GM18858 (cell line): ENCODE measurements around the gene KCTD16.

Source experiments
- ATAC-seq: cut with Tn5 transposase; IDR thresholded peaks from one replicate; pipeline ENCODE4 v1.9.1; 2021; ENCODE audit not compliant: unreplicated experiment

KCTD16 gene

DNA sequence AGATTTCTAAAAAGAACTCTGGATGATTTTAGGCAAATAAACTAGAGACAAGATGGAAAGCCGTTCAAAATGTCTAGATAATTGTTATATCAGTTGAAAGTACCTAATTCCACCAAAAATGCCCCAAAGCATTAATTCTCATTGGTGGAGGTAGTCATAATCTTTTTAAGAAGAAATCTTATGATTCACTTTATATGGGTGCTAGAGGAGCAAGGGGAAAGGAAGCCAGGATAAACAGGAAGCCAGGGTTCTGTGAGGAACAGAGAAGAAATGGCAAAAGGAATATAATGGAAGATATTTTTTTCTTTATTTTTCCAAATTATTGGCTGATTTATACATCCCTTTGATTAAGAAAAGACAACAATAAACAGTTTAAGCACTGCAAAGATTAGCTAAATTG, 8.0 kb upstream of the KCTD16 start:
- ATAC-seq: no peak

DNA sequence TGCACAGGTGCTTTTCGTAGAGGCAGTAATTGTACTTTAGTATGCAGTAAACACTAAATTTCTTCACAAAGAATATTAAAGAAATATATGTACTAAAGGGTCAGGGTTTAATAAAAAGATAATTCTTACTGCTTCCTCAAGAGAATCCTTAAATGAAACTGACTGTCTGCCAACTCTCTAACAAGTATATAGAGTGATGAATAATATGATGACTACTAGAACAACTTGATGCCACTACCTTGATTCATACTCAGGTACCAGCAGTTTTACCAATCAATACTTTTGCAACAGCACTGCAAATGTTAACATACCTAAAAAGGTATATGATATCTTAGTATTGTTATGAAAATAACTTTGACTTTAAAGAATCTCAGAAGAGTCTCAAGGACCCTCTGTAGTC, 4.0 kb upstream of the KCTD16 start:
- ATAC-seq: no peak

DNA sequence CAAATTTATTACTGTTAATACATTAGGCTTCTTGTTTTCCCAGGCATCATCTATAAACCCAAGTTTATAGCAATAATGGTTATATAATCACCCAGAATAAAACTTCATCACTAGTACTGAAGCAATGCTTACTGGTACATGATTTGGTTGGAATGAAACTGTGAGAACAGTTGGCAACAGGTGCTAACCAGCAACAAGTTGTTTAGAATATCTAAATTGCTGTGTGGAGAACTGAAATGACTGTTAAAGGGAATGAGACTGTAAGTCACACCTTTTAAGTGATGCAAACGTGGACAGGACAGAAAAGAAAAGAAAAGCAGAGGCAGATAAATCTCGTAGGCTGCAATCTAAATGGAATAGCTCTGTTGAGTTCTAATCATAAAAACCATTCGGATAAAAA, 2.7 kb upstream of the KCTD16 start:
- ATAC-seq: no peak

DNA sequence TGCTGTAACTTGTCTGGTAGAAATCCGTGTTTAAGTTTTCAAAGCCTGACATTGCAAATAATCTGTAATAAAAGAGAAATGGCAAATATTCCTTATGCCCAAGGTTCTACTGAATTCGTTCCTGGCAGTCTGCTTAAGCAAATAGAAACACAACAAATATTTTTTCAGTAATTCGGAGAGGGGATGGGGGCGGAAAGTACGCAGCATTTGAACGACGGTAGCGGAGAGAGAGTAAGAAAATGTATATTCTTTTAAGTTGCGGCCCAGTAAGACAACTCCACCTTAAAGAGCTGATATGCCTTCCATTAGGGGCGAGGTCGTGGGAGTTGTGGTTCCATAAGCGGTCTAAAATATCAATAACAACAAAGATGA, 783 bp upstream of the KCTD16 start:
- ATAC-seq: no peak

DNA sequence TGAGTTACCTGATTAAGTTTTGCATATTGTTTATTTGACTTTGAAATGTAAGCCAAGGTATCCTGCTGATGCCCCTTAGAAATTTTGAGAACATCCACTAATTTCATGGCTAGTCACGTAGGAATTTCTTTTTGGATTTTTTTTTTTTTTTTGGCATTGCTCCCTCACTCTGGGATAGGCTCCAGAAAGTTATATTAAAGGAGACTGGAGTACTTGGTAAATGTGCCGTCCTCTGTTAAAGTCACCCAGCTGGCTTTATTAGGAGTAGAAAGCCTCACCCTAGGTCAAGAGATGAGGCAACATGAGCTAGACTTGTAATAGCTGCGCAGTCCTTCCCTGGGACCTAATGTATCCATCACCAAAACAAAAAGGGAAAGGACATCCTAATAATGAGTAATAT, 3.1 kb downstream of the KCTD16 start:
- no peak for ATAC-seq

DNA sequence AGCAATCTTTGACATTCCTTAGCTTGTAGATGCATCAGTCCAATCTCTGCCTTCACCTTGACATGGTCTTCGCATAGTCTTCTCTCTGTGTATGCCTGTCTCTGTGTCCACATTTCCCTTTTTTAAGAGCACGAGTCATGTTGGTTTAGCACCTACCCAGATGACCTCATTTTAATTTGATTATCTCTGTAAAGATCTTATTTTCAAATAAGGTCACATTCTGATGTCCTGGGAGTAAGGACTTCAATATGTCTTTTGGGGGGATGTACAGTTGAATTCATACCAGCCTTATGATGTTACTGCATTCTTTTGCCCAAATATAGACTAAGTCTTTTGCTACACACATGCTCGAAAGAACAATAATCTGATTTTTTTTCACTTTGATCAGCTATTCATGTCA, 6.9 kb downstream of the KCTD16 start:
- no peak for ATAC-seq

DNA sequence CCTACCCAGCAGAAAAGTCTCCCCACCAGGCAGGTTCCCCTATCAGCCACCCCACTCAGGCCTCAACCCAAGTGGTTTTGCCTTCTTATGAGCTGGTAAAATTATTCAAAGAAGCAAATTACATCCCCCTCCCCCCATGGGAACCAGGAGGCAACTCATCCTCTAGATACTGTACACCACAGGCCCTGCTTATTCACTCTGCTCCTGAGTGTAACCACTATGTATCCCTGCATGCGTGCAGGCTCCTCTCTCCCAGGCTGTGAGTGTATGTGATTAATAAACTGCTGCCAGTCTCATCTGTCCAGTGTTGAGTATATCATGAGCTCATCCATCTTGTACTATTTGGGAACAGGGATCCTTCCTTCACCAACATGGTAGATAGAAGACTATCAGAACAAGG, 8.6 kb downstream of the KCTD16 start:
- ATAC-seq: no peak

DNA sequence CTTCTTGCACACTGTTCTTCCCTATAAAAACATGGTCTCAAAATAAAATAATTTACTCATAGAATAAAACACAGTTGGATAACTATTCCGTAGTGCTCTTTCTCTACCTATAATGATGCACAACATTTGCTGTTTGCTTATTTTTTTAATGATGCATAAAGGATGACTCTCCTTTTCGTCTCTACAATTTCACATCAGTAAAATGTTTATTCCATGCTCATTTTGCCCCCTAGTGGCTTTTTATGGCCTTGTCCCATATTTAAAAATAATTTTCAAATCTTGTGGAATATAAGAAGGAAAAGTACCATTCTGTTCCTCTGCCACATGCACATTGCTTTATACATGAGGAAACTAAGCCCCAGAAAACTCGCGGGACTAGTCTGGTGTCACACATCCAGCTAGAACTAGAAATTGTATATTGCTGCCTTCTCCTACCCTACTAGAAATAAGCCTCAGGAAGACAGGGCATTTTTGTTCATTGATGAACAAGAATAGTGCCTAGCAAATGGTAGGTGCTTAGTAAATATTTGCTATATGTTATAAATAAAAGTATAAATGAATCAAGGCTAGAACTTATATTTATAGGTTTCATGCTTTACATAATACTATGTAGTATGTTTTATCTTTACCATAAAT, 12.7 kb downstream of the KCTD16 start:
- ATAC-seq: no peak

DNA sequence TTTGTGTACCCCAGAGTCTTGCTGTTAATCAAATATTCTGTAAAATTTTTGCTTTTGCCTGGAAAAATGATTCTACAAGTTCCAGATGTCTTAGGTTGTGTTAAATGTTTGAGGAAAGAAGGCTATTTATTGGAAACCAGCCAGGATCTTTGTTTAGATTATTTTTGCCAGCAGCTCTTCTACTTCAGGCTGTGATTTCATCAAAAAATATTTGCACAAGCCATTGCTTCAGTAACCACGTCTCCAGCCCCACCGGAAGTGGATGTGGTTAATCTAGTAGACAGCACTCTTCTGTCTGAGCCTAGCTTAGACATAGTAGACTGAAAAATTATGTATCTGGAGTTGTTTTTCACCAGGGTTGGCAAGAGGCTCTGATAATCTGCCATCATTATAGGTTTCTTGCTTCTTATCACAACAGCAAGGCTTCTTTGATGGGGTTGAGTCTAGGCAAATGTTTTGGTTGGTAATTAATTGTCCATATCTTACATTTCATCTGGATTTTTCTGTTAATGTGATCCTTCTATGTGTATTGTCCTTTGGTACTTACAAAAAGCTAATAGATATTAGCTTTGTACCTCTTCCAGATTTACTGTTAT, 17.1 kb downstream of the KCTD16 start:
- peak; percentile 76 for ATAC-seq

DNA sequence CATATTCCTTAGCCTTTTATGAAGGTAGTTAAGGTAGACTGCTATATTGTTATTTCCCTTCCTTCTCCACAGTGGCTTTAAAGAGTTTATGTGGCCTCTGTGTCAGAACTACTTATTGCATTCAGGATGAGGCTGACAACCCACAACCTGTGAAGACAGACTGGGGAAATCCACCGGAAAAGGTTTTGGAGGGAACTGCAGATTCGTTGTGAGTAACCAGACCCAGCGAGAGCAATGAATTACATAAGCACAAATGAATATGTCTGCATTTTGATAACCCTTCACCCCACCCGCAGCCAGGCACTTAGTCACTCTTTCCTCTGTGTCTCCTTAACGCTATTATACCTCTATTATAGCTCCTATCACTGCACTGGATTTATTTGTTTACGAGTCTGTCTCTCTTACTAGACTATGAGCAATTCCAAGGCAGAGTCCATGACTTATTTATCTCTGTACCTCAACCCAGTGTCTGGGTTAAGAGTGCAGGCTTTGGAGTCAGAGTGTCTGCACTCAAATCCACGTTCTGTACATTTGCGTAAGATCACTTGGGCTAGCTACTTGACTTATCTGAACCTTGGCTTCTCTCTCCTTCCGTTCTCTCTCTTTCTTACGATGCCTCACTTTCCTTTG, 19.2 kb downstream of the KCTD16 start:
- ATAC-seq: peak; percentile 29

DNA sequence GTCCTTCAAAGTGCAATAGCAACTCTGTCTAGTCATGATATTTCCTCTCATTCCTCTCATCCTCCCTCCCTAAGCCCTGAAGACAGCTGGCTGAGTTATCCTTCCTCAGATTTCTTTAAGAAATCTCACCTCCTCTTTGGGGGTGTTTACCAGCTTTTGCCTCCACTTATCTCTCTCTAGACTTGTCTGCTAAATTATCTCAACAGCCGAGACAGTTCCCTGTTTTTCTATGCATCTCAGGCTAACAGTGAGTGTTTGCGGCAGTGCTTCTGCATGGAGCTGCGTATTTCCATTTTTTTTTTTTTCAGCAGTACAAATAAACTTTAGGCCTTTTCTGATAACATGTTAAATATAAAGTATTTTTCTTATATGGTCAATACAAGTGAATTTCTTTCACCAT, 20.9 kb downstream of the KCTD16 start:
- no peak for ATAC-seq

DNA sequence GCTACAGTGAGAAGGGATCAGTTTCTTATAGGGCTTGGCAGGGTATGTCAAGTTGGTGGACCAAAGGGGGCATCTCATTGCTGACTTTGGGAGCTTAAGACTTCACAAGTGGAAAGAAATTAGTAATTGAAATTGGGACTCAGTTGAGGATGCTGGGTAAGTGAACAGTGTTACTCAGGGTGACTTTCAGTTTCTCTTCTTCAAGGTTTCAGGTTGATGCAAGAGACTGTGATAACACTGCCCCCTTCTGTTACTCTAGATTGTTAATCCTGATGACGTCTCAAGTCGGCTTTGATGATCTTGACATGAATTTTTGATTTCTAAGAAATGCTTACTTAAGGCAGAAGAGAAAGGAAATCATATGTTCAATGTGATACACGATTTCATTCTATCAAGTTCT, 21.3 kb downstream of the KCTD16 start:
- ATAC-seq: peak; percentile 86

DNA sequence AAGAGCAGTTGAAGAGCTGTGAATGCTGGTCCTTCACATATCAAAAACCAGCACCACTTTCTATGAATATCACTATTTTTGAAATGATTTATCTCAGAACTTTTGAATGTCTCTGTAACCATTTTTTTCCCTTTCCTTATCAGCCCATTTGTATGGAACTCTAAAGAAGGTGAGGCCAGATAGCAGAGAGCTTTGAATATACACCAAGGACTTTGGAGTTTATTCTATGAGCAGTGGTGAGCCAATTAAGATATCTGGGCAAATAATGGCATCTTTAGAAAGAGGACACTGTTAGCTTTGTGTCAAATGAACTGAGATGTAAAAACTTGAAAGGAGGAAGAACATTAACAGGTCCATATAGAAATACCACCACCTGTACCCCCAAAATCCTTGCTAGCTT, 22.0 kb downstream of the KCTD16 start:
- no peak for ATAC-seq

DNA sequence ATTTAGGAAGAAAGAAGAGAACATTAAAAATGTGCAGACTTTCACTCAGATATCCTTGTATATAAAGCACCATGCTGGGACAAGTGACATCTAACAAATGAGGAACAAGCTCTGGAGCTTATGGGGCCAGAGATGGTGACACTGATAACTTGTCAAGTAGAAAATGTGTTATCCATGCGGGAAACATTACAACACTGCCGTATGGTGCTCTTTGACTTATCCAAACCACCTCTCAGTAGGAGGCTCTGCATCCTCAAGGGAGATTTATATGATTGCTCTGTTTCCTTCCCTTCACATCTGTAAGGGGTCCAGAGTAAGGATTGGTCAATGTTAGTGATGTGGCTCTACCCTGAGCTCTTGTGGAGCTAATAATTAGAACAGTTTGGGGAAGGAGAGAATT, 23.5 kb downstream of the KCTD16 start:
- no peak for ATAC-seq

DNA sequence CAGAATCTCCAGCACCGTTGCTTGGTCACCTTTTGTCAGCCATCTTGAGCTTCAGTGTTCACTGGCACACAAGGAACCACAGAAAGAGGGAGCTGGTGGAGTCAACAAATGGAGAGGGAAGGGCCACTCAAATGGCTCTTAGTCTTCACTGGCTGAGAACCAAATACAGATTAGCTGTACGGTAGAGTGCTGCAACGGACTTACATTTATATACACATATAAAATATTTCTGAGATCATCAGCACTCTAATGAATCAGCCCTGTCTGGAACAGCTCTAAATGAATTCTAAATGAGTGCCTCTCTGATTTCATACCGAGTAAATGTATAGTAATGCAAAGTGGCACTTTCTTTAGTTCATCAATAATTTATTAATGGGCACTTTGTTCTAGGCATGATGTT, 24.8 kb downstream of the KCTD16 start:
- ATAC-seq: no peak

DNA sequence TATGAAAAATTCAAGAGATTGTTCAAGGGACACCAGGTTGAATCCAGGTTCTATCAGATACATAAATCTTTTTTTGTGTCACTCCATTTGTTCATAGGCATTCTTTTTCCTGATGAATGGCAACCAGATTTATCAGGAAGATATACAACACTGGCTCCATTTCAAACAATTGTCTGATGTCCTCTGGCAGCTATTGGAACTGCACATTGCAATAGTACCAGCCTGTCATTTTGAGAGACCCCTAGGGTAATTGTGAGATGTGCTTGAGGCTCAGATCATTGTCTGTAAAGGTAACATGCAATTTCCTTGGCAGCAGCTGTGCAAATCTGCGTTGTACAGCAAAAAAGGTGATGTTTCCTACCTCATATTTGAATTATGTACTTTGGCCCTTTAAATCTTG, 25.9 kb downstream of the KCTD16 start:
- ATAC-seq: no peak

DNA sequence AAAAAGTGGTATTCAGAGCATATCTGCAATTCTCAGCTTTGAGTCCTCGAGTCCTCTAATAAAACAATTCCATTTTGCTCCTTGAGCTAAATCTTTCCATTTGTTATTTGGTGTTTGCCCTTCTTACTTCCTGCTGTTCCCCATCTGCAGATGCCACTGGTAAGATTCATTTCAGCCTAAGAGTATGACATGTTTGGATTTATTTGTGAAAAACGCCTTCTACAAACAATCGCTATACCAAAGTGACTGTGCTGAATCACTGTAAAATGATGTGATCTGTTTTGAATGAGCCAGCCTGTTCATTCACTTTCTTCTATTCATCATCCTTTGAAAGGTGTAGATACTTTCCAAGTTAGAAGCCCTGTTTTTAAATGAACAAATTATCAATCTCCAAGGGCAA, 27.7 kb downstream of the KCTD16 start:
- ATAC-seq: no peak

DNA sequence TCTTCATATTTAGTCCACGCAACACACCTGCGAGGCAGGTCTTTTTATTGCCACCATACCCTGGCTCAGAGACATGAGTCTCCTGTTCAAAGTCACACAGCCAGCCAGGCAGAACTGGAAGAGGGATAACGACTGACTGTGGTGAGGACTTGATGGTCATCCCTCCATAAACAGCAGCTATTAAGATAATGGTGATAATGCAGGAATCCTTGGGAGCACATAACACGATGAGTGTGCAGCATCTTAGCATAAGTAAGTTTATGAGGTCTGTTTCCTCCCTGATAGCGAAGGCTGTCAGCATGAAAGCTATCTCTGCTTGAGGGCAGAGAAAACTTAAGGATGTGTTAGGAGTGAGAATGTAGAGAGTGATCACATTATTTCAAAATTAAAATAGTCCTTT, 30.9 kb downstream of the KCTD16 start:
- ATAC-seq: no peak

DNA sequence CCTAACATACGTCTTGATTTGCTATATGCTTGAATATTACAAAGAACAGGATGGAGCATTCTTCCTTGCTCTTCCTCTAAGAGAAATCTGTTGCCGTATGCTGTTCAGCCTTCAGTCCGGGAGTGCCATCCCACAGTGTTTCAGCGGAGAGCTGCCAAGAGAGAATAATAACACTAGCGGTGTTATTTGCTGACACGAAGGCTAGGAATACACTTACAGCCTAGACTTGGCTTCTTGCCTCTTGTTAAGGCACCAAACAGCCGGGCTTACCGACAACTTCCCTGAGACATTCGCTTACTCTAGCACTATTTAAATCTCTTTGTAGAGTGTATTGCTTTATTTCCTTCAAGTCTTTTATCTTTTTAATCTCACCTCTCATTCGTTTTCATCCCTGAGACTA, 31.4 kb downstream of the KCTD16 start:
- ATAC-seq: no peak

DNA sequence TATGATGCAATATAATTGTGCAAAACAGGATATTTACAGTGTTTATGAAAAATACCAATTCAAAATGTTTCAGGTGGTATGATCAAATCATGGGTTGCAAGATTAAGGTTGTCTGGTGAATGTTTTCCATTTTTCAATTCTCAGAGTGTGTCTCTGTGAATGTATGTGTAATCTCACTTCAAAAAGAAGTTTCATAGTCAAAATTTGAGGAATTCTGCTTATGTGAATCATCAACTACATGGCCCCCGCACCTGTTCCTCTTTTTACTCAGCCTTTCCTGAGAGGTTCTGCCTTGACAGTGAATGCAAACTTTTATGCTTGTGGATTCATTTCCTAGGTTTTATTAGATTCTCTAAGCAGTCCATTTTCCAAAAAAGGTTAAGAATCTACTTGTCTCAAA, 32.1 kb downstream of the KCTD16 start:
- no peak for ATAC-seq

DNA sequence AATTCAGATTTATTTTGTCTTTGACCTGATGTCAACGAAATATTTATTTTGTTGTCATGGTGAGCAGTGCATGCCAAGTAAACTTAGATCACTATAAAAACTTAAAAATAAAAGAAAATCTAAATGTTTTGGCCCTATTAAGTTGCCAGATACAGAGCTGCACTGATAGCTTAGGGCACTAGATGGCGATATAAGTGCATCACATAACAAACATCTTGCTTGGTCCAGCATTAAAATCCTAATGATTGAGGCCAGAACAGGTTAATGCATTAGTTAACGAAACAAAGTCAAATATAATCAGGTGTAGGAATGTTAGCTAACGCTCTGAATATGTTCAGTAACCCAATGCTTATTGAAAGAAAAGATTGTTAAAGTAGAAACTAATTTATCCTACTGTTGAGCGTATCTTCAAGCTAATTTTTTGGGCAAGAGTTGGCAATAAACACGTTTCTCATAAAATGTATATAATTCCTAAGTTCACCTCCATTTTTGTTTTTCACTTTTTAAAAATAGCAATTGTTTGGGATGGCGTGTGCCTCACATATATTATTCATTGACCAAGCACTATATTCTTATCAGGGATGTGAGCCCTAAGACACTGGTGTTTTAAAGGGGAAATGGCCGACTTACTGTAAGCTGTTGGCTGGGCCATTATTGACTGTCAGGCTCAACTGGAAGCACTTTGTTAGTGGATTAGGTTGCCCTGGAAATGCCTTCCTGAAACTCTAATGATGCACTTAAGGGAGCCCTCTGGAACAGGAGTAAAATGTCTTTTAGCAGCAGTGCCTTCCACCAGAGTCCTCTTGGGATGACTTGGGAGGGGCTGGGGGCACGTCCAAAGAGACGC, 33.3 kb downstream of the KCTD16 start:
- ATAC-seq: peak; percentile 86

DNA sequence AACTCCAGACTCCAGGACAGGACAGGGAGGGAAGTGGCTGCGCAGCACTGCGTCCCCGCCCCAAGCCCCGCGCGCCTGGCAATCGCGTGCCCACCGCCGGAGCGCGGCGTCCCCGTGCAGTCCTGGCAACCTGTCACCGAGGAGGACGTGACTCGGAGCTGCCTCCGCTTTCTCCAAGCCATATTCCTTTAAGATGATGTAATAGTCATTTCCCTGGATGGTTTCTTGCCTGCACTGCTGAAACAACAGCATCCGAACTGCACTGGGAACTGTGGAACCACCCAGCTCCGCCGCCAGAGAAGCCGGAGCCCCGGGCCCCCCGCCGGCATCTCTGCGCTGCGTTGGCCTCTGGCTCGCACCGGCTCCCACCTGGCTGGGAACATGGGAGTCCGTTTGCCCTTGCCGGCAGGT, 34.5 kb downstream of the KCTD16 start:
- ATAC-seq: no peak
